ENCODE results near the gene TGFBR3. TPM values are rescaled to one million over a fixed set of nuclear protein-coding genes. Genes with fewer than 3 reads are reported as not detected.

The TGFBR3 gene
- total RNA-seq, 1 donor from 2014 or later = 4.9 TPM

DNA sequence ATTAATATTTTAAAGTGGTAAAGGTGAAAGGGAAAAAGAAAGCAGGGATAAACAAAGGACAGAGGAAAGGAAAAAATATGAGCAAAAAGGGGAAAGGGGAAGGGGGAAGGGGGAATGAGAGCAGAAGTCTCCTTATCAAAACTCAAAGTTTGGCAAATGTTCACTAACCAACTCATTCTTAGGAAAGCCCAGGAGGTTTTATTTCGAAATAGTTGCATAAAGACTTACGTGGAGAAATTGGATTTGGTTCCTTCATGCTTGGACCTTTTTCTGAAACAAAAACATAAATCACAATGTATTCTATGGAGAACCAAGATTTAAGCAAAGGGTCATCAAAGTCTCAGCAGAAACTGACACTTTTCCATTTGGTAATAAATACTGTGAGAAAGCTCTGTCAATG is 188.1 kb downstream of the TGFBR3 start:
- no peak for DNase-seq (ENCODE audit: low spot score, unreplicated experiment)
- H3K36me3 Mint-ChIP-seq (ENCODE audit: insufficient read depth) = no peaks in the 10 kb centered on the region
- H3K27ac Mint-ChIP-seq = no peak overlapping the region
- H3K4me3 Mint-ChIP-seq (ENCODE audit: low read depth) = no peak overlapping the region
- H3K9me3 Mint-ChIP-seq (ENCODE audit: low read depth) = no peaks in the 10 kb centered on the region
- TF ChIP-seq, protein P1, sequence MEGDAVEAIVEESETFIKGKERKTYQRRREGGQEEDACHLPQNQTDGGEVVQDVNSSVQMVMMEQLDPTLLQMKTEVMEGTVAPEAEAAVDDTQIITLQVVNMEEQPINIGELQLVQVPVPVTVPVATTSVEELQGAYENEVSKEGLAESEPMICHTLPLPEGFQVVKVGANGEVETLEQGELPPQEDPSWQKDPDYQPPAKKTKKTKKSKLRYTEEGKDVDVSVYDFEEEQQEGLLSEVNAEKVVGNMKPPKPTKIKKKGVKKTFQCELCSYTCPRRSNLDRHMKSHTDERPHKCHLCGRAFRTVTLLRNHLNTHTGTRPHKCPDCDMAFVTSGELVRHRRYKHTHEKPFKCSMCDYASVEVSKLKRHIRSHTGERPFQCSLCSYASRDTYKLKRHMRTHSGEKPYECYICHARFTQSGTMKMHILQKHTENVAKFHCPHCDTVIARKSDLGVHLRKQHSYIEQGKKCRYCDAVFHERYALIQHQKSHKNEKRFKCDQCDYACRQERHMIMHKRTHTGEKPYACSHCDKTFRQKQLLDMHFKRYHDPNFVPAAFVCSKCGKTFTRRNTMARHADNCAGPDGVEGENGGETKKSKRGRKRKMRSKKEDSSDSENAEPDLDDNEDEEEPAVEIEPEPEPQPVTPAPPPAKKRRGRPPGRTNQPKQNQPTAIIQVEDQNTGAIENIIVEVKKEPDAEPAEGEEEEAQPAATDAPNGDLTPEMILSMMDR (IDR thresholded peaks at IDR 0.05; ENCODE audit: unreplicated experiment) = no peak
- no peaks in the 10 kb centered on the region for H3K4me1 Mint-ChIP-seq (ENCODE audit: low read depth)
- no peaks in the 10 kb centered on the region for H3K27me3 Mint-ChIP-seq

DNA sequence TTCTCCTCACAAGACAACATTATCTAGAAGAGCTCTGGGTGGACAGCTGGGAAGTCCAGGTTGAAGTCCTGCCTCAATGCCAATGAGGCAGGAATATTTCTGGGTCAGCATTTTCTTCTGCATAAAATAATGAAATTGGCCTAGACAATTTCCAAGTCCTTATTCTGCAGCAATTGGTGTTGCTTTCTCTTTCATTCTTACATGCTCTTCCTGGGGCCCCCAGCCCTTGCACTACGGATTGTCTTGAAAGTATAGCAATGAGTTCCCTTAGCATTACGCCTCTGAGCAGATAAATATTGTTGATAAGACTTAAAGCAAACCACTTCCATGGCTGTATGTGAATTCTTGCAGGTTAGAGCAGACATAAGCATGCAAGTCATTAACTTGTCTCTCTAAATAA is 188.5 kb downstream of the TGFBR3 start:
- Mint-ChIP-seq H3K4me1 (ENCODE audit: low read depth) (no peaks in the 10 kb centered on the region), H3K9me3 (ENCODE audit: low read depth) (no peaks in the 10 kb centered on the region), H3K4me3 (ENCODE audit: low read depth) (no peak overlapping the region), H3K36me3 (ENCODE audit: insufficient read depth) (no peaks in the 10 kb centered on the region), H3K27me3 (no peaks in the 10 kb centered on the region), H3K27ac (no peak overlapping the region)
- TF ChIP-seq, protein P1 (IDR thresholded peaks at IDR 0.05; ENCODE audit: unreplicated experiment) = no peak
- DNase-seq (ENCODE audit: low spot score, unreplicated experiment) = no peak

DNA sequence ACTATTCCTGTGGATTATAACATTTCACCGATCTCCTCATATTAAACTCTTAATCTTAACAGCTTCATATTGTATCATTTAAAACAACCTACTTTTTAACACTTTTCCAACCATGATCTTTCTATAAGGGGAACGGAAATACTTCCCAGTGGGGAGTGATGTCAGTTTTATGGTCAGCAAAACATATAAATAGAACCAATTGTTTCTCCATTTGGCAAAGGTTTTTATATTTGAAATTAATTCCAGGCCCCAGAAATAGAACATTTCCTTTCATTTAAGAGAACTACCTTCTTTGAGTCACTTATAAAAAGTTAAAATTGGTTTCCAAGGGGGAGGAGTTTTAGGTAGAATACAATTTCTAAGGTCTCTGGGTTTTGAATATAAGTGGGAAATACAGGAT is 189.6 kb downstream of the TGFBR3 start:
- Mint-ChIP-seq H3K27me3 (no peaks in the 10 kb centered on the region), H3K9me3 (ENCODE audit: low read depth) (no peaks in the 10 kb centered on the region), H3K36me3 (ENCODE audit: insufficient read depth) (no peaks in the 10 kb centered on the region), H3K27ac (no peak overlapping the region), H3K4me1 (ENCODE audit: low read depth) (no peaks in the 10 kb centered on the region), H3K4me3 (ENCODE audit: low read depth) (no peak overlapping the region)
- TF ChIP-seq, protein P1 (IDR thresholded peaks at IDR 0.05; ENCODE audit: unreplicated experiment) = no peak
- DNase-seq (ENCODE audit: low spot score, unreplicated experiment) = no peak

DNA sequence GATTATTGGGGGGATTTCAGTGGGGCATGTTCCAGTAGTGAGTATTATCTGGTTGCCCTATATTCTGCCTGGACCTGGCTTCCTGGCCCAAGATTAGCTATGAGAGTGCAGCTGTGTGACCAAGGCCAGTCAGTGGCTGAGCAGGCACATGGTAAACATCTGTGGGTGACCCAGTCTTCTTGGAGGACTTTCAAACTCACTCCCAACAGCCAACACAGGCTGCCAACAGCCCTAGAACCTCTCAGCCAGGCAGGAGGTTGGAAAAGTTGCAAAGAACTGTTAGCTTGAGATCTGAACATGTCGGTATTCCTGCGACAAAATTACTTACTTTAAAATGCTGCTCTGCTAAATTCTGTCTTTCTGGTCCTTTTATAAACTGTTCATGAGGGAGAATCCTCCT is 192.4 kb downstream of the TGFBR3 start:
- Mint-ChIP-seq H3K4me3 (ENCODE audit: low read depth) (no peak overlapping the region), H3K27ac (no peak overlapping the region), H3K27me3 (no peaks in the 10 kb centered on the region)

DNA sequence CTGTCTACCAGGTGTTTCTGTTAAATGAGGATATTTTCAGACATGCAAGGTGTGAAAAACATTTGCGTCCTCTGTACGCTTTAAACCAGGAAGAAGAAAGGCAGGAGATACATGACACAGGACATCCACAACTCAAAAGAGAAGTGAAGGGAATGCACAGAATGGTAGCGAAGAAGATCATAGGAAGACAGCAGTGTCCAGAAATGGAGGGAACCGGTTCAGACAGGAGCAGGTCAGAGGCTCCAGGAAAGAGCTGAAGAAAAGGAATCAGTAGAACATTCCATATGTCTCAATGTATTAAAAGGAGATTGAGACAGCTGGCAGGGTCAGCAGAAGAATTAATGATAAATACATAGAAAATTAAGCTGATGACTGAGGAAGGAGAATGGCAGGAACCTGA is 194.4 kb downstream of the TGFBR3 start:
- Mint-ChIP-seq H3K9me3 (ENCODE audit: low read depth) (no peaks in the 10 kb centered on the region), H3K36me3 (ENCODE audit: insufficient read depth) (no peaks in the 10 kb centered on the region), H3K4me3 (ENCODE audit: low read depth) (no peak overlapping the region), H3K4me1 (ENCODE audit: low read depth) (peaks cover 4% of the 10 kb centered on the region), H3K27me3 (no peaks in the 10 kb centered on the region), H3K27ac (no peak overlapping the region)
- DNase-seq (ENCODE audit: low spot score, unreplicated experiment) = no peak
- TF ChIP-seq, protein P1 (IDR thresholded peaks at IDR 0.05; ENCODE audit: unreplicated experiment) = no peak

More for the DNA sequence above, 192.4 kb downstream of the TGFBR3 start:
- Mint-ChIP-seq H3K36me3 (ENCODE audit: insufficient read depth) (no peaks in the 10 kb centered on the region), H3K9me3 (ENCODE audit: low read depth) (no peaks in the 10 kb centered on the region), H3K4me1 (ENCODE audit: low read depth) (peaks cover 4% of the 10 kb centered on the region)
- no peak for DNase-seq (ENCODE audit: low spot score, unreplicated experiment)
- TF ChIP-seq, protein P1 (IDR thresholded peaks at IDR 0.05; ENCODE audit: unreplicated experiment) = no peak

Measured in progenitor cell of endocrine pancreas (in vitro differentiated cells).